ENCODE measurements around the gene NEK7. TPM values are rescaled to one million over a fixed set of nuclear protein-coding genes. Genes with fewer than 3 reads are reported as not detected.
A peak's percentile ranks its signal among the peaks of the same experiment; 100 is the strongest.

NEK7 gene
- total and polyA plus RNA-seq, 2 of the 8 experiments (the other 6 are each of a cell fraction or from before 2014, with no cell fraction given) = 5.1 to 10.0 TPM

GRCh38 chr1:198132060-198132781 lies 24.6 kb upstream of the NEK7 start:
- Histone ChIP-seq H3K23me2 (ENCODE audit: low read depth, low read length) (no peaks in the 10 kb centered on the region), H2BK12ac (ENCODE audit: low read depth, low read length) (no peak overlapping the region), H3K79me2 (ENCODE audit: control insufficient read depth in 1 of 2, insufficient read depth in 2 of 2, low read length in 2 of 2) (no peaks in the 10 kb centered on the region), H3K36me3 (ENCODE audit: control insufficient read depth in 2 of 4, insufficient read depth in 4 of 4, low read length in 3 of 4) (no peaks in the 10 kb centered on the region), H3K18ac (ENCODE audit: extremely low read depth, low read length) (no peak overlapping the region), H3K23ac (ENCODE audit: insufficient read length) (no peak overlapping the region), H3K4me2 (ENCODE audit: insufficient read depth in 1 of 2, low read depth in 2 of 2, low read length in 2 of 2) (no peak overlapping the region), H3K27ac (ENCODE audit: low read depth, low read length) (no peak overlapping the region), H2AK5ac (ENCODE audit: low read depth, low read length) (no peak overlapping the region), H2AFZ (ENCODE audit: low read length) (peak overlapping the region; percentile 62; the same call in 1 of the 2 replicates), H4K20me1 (replicated peaks in 1 of 2; ENCODE audit: control insufficient read depth in 1 of 2, insufficient read depth in 2 of 2, low read length in 2 of 2) (no peaks in the 10 kb centered on the region), H3K9me3 (ENCODE audit: insufficient read depth in 2 of 2, low read depth in 1 of 2, low read length in 1 of 2) (no peaks in the 10 kb centered on the region), H2BK15ac (ENCODE audit: low read length) (no peak overlapping the region), H3K9ac (replicated peaks in 1 of 4; ENCODE audit: extremely low read depth in 1 of 4, low read depth in 3 of 4, low read length in 3 of 4) (no peak overlapping the region), H3K4ac (replicated peaks; ENCODE audit: insufficient read length, low read depth, low read length) (no peak overlapping the region), H3K14ac (ENCODE audit: insufficient read length) (no peak overlapping the region), H4K5ac (ENCODE audit: insufficient read length, low read depth, low read length) (no peak overlapping the region), H2BK20ac (ENCODE audit: low read length) (no peak overlapping the region), H2BK120ac (replicated peaks; ENCODE audit: low read depth, low read length) (no peak overlapping the region), H3K56ac (replicated peaks; ENCODE audit: insufficient read length, low read depth, low read length) (no peak overlapping the region), H2BK5ac (ENCODE audit: low read depth, low read length) (no peak overlapping the region), H3K79me1 (ENCODE audit: low read depth, low read length) (no peaks in the 10 kb centered on the region), H4K8ac (ENCODE audit: extremely low read depth, insufficient read depth, low read length) (no peak overlapping the region), H3K4me3 (ENCODE audit: extremely low read depth in 1 of 4, insufficient read depth in 2 of 4, low read depth in 3 of 4, low read length in 4 of 4) (no peak overlapping the region), H3K27me3 (replicated peaks in 1 of 4; ENCODE audit: control insufficient read depth in 3 of 4, extremely low read depth in 1 of 4, insufficient read depth in 3 of 4, low read length in 3 of 4) (no peaks in the 10 kb centered on the region; a peak in 1 of 7 replicates), H3K4me1 (replicated peaks in 1 of 4; ENCODE audit: control insufficient read depth in 3 of 4, insufficient read depth in 4 of 4, low read length in 3 of 4) (no peaks in the 10 kb centered on the region), H4K91ac (replicated peaks; ENCODE audit: insufficient read length, low read length) (no peak overlapping the region)
- ChIA-PET POLR2A (ENCODE audit: partially characterized antibody) (no interaction called here), CTCF (ENCODE audit: partially characterized antibody) (interaction anchor here (1.9 kb wide), 1 partner anchor 16 kb away, joined by 6 read pairs; no protein-coding TSS in a partner anchor)
- WGBS, 2 experiments (ENCODE audit: extremely low coverage in 1 of 2, insufficient coverage in 1 of 2, insufficient read length in 1 of 2, insufficient replicate concordance in 2 of 2, low coverage in 1 of 2, low lambda C conversion rate in 2 of 2, missing lambda C conversion rate in 1 of 2) = 82% methylated on average over 6 of the region's 6 CpGs; no CpG with 5 or more reads in 1 of the 2 experiments
- FAIRE-seq (no peak), DNase-seq (ENCODE audit: low read depth in 1 of 2, low spot score in 2 of 2) (no peak)
- TF ChIP-seq PHF8 (conservative IDR thresholded peaks at IDR 0.05; ENCODE audit: low read depth, low read length) = no peak
- TF ChIP-seq FOSL1 (IDR thresholded peaks at IDR 0.05; ENCODE audit: insufficient read depth, low read depth, low read length) = no peak
- TF ChIP-seq POLR2AphosphoS5 (IDR thresholded peaks at IDR 0.05; ENCODE audit: low read depth, low read length) = no peak
- TF ChIP-seq POU5F1 (IDR thresholded peaks at IDR 0.05; ENCODE audit: low read depth, low read length) = no peak
- no peak for TF ChIP-seq CBX5 (IDR thresholded peaks at IDR 0.05; ENCODE audit: low read depth, low read length)
- TF ChIP-seq SIX5 (IDR thresholded peaks at IDR 0.05; ENCODE audit: low read depth, low read length) = no peak
- TF ChIP-seq ZNF274 (IDR thresholded peaks at IDR 0.05; ENCODE audit: borderline replicate concordance, extremely low read depth, low read length) = no peak
- TF ChIP-seq GTF2F1 (IDR thresholded peaks at IDR 0.05; ENCODE audit: borderline replicate concordance, low read depth, low read length) = no peak
- no peak for TF ChIP-seq CBX8 (IDR thresholded peaks at IDR 0.05; ENCODE audit: borderline replicate concordance, low read depth, low read length)
- TF ChIP-seq CHD2 (IDR thresholded peaks at IDR 0.05; ENCODE audit: low read length) = no peak

Measured in H1 (cell line).